GM10266 (cell line): Measurements from ENCODE around the gene PRELP.
A peak's percentile ranks its signal among the peaks of the same experiment; 100 is the strongest.

ENCODE experiments used
- DNase-seq: peaks from one replicate; pipeline ENCODE4 v3.0.0; 2012; ENCODE audit errors: extremely low spot score
- CTCF ChIP-seq: IDR thresholded peaks from 2 replicates; pipeline ENCODE4 v1.5.1; 2012; ENCODE audit warnings: mild to moderate bottlenecking, low read depth; ENCODE audit not compliant: control insufficient read depth, insufficient read depth; ENCODE audit errors: missing control alignments

Gene PRELP

DNA sequence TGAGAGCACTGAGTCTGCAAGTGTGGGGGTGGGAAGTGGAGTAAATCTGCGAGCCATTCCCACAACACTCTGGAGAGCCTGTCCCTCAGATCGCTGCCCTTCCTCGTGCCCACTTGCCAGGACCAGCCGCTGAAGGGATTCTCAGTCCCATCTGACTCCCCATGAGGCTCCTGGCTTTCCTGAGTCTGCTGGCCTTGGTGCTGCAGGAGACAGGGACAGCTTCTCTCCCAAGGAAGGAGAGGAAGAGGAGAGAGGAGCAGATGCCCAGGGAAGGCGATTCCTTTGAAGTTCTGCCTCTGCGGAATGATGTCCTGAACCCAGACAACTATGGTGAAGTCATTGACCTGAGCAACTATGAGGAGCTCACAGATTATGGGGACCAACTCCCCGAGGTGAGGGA lies 20.2 kb downstream of the PRELP start:
- no peak for TF ChIP-seq CTCF

DNA sequence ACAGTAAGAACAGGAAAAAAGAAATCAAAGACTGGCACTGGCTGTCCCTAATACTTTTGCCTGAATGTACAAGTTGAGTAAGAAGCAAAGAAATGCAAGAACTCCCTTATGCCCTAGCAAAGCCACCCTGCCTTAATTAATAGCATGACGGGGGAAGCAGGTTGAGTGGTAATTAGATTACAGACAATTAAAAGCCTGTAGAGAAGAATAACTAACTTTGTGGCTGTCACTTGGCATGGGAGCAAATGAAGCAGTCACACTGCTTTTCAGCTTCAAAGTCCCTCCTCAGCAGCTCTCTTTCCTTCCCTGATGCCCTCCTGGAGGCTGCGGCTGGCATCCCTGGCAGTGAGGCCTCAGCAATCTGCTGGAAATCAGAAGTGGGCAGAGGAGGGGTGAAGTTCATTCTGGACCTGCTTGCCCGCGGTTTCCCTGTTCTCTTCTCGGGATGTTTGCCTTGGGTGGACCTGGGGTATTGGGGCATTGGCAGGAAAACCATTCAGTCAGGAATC lies 21.7 kb downstream of the PRELP start:
- no peak for DNase-seq
- no peak for TF ChIP-seq CTCF

More for the DNA sequence above, 20.2 kb downstream of the PRELP start:
- DNase-seq: no peak

DNA sequence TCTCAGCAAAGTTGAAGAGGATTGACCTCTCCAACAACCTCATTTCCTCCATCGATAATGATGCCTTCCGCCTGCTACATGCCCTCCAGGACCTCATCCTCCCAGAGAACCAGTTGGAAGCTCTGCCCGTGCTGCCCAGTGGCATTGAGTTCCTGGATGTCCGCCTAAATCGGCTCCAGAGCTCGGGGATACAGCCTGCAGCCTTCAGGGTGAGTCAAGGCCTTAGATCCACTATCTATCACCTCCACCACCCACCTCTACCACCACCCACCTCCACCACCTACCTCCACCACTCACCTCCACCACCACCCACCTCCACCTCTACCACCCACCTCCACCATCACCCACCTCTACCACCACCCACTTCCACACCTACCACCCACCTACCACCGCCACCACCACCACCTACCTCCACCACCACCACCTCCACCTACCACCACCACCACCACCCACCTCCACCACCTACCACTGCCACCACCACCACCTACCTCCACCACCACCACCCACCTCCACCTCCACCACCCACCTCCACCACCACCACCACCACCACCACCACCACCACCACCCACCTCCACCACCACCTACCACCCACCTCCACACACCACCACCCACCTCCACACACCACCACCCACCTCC lies 24.2 kb downstream of the PRELP start:
- DNase-seq: no peak
- no peak for TF ChIP-seq CTCF

GRCh38 chr1:203500279-203500678 lies 24.7 kb downstream of the PRELP start:
- TF ChIP-seq CTCF: no peak
- DNase-seq: no peak

GRCh38 chr1:203503836-203504235 lies 28.2 kb downstream of the PRELP start:
- TF ChIP-seq CTCF: no peak
- no peak for DNase-seq

DNA sequence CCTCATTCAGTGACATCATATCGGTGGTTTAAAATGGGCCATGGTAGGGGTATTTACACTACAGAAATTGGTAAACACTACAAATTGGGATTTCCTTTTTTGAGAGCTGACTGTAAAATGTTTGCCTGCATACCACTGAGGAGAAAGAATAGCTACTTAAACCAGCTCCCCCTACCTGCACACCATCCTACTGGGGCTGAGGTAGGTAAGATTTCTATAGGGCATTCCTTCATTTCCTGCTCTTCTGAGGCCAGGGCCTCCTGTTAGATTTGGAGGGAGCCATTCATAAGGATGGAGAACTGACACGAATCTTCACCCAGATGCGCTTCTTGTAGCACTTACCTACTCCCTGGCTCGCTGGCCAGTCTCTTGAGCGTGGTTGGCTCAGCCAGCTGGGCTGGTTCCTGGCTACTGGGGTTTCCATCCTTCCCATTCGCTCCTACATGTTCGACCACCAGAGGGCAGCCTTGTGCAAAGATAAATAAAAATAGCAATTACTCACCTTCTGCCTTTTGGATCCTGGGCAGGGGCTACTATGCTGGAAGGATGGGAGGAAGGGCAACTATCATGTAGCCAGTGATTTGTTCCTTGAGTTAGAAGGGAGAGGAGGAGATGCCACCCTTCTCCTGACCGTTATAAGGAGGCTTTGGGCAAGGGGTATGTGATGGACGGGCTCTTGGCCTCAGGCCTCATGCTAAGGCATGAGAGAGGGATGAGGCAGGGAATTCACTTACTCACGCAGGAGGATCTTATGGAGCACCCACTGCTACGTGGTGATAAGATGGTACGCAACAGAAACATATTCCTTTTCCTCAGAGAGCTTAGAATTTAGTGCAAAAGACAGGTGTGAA lies 29.0 kb downstream of the PRELP start:
- peak; percentile 84 for DNase-seq
- peak; percentile 82 for TF ChIP-seq CTCF

GRCh38 chr1:203505526-203506204 lies 30.1 kb downstream of the PRELP start:
- DNase-seq: no peak
- no peak for TF ChIP-seq CTCF
